HG03196 (cell line): ENCODE results near the gene METAP2.
"Not testable (repeated sequence)": the region's sequence is repeated elsewhere in the genome, so short reads cannot be mapped to it uniquely, and the experiment has no call there.

ENCODE experiments used
- ATAC-seq: cut with Tn5 transposase; IDR thresholded peaks from one replicate; pipeline ENCODE4 v1.9.1; 2021; ENCODE audit not compliant: unreplicated experiment

The METAP2 gene

DNA sequence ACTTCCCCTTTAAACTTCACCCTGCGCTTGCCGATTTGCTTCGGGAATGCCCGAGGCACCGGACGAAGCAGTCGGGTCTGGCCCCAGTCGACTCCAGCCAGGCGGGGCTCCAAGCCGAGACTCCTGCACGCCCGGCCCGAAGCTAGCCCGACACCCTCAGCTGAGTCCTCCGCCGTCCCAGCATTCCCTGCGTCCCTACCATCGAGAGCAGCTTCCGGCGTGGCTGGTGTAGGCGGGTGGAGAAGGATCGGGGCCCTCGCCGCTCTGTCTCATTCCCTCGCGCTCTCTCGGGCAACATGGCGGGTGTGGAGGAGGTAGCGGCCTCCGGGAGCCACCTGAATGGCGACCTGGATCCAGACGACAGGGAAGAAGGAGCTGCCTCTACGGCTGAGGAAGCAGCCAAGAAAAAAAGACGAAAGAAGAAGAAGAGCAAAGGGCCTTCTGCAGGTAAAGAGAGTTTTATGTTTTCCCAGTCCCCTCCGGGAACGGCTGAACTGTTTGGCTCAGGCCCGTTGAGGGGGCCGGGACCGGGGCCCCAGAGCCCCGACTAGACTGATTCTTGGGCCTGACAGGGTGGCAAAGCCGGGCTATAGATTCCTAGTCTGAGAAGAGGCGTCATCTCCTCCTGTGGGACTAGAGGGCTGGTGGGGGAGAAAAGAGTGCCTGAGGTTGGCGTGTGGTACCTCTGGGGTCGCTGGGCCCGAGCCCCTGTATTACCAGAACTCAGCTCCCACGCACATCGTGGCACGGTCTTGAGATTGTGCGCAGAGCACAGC, at the start of gene METAP2:
METAP2 (plus strand) TSS at position 269 of the 776 bp plus-strand sequence; CDS start at position 297, 28 bp downstream.
- peak; percentile 98 for ATAC-seq

GRCh38 chr12:95424271-95424994, 49.5 kb upstream of the METAP2 start:
- ATAC-seq, result no peak

- ATAC-seq, result no peak
Measured at GRCh38 chr12:95429172-95429510, 44.8 kb upstream of the METAP2 start.

DNA sequence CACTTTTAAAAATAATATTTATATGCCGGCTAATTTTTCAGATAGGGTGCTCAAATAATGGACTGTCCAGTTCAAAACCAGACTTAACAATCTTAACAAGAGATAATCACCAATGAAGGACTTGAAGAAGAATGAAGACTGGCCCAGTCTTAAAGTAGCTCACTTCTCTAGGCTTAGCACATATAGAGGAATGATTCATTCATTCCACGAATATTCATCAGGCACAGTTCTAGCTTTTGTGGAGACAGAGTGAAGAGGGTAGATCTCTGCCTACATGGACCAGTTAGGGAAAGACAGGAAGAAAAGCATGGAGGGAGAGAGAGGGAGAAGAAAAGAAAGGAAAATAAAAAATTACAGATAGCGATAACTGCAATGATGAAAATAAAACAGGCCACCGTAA, 42.8 kb upstream of the METAP2 start:
- ATAC-seq, result no peak

- ATAC-seq, result no peak
Measured at GRCh38 chr12:95435355-95435754, 38.6 kb upstream of the METAP2 start.

DNA sequence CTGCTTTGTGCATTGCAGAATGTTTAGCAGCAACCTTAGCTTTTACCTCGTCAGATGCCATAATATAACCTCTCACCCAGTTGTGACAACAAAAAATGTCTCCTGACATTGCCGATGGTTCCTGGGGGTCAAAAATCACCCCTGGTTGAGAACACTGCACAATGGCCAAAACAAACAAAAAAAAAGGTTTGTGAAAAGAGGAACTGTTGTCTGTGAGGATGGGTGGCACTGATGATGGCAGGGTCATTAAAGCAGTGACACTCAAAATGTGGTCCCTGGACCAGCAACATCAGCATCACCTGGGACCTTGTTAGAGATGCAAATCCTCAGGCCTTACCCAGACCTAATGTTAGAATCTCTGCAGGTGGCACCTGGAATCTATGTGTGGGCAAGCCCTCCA, 36.4 kb upstream of the METAP2 start:
- ATAC-seq, result no peak

- ATAC-seq, result no peak
Measured at GRCh38 chr12:95439461-95440230, 34.3 kb upstream of the METAP2 start.

- ATAC-seq, result no peak
Measured at GRCh38 chr12:95440401-95440800, 33.6 kb upstream of the METAP2 start.

DNA sequence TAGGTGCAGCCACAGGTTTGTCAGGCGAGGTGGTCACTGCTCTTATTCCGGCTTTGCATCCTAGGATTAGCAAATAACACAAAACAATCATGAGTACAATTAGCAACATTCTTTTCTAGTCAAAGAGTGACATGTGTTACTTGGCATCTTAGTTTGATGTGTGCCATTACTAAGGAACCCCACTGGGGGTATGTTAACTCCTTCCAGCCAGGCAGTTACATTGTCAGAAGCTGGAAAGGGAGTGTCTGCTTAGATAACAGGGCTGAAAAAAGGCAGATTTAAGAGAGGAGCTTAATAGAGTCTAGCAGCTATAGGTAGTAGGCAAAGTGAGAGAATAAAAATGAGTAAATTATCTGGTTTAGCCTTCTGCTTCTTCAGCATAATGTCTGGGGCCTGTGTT, 30.5 kb upstream of the METAP2 start:
- ATAC-seq, result no peak

DNA sequence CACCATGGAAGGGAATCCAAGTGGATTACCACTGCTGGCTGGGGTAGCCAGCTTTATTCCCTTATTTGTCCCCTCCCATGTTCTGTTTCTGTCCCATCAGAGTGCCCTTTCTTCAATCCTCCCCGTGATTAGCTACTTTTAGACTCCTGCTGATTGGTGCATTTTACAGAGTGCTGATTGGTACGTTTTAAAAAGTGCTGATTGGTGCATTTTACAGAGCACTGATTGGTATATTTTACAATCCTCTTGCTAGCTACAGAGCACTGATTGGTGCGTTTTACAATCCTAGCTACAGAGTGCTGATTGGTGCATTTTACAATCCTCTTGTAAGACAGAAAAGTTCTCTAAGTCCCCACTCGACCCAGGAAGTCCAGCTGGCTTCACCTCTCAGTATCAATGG, 28.9 kb upstream of the METAP2 start:
- ATAC-seq, result not testable (repeated sequence)

- ATAC-seq, result no peak
Measured at GRCh38 chr12:95445884-95446505, 28.0 kb upstream of the METAP2 start.

DNA sequence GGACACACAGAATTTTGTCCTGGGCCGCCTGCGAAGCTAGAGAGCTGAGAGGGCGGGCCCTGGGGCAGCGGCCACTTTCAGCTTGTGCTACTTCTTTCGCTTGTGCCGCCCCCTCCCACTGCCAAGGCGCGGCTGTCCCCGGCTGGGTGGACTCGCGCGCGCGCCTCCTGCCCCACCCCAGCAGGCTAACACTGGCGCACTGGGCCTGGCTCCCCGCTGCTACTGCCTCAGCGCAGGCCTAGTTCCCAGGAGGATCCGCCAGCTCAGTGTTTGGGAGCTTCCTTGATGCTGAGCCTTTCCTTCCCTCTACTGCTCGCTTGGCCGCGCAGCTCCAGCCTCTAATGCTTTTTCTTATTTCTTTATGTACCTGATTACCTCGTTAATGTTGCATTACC, 27.4 kb upstream of the METAP2 start:
- no peak for ATAC-seq

DNA sequence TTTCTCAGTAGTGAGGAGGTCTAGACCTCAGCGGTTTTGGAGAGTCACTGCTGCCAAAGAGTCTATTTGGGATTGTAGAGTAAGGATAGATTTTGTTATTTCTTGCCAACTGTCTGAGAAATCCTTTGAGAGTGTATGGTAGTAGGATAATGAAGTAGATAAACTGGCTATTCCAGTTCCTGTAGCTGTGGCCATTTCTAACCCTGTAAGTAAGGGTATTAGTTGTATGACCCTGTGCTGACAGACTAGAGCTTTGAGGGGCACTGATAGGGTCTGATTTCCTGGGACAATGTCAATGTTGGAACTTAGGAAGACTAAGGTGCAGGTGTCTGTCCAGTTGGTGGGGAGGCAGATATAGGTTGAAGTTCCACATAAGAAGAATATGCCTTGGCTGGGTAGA, 24.3 kb upstream of the METAP2 start:
- not testable (repeated sequence) for ATAC-seq

DNA sequence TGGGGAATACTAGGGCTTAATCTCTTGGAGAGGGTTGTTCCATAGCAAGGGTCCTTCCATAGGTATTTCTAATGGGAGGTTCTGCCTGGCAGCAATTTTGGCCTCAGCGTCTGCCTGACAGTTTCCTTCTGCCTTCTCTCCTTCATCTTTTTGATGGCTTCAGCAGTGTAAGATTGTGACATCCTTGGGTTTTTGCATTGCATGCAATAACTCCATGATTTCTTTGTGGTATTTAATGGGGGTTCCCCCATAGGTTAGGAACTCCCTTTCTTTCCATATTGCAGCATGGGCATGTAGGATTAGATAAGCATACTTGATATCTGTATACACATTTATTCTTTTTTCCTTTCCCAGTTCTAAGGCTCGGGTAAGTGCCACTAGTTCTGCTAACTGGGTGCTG, 21.5 kb upstream of the METAP2 start:
- not testable (repeated sequence) for ATAC-seq

- not testable (repeated sequence) for ATAC-seq
Measured at GRCh38 chr12:95453881-95454280, 20.1 kb upstream of the METAP2 start.

- ATAC-seq, result not testable (repeated sequence)
Measured at GRCh38 chr12:95454780-95455215, 19.2 kb upstream of the METAP2 start.

- not testable (repeated sequence) for ATAC-seq
Measured at GRCh38 chr12:95457605-95458004, 16.3 kb upstream of the METAP2 start.

DNA sequence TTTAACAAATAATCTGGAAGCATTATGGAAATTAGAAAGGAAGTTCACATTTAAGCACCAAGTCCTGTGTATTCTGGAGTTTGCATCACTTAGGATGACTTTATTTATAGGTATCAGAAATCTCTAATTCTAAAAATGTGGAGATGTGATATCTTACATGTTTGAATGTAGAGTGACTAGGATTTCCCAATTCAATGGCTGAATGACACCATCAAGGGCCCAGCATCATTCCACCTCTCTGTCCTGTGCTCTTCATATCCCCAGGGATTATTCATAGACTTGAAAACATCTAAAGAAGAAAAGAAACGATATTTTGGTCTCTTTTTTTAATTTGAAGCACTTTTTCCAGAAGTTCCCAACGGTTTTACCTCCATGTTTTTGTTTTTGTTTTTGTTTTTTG, 15.2 kb upstream of the METAP2 start:
- ATAC-seq, result no peak

GRCh38 chr12:95459310-95459709, 14.6 kb upstream of the METAP2 start:
- ATAC-seq, result no peak

- ATAC-seq, result no peak
Measured at GRCh38 chr12:95460105-95460504, 13.8 kb upstream of the METAP2 start.

DNA sequence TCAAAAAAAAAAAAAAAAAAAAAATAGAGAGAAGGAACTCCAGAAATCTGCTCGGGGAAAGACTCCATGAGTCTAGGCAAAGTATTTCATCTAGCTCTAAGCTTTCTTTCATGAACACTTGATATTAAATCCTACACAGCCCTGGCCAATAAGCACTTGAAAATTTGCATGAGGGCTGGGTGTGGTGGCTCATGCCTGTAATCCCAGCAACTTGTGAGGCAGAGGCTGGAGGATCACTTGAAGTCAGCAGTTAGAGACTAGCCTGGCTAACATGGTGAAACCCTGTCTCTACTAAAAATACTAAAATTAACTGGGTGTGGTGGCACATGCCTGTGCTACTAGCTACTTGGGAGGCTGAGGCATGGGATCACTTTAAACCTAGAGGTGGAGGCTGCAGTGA, 13.1 kb upstream of the METAP2 start:
- no peak for ATAC-seq
